ENCODE measurements around the gene TLL2. TPM values are rescaled to one million over a fixed set of nuclear protein-coding genes. Genes with fewer than 3 reads are reported as not detected.

Gene TLL2
- total RNA-seq, 2 experiments from 2014 or later, result not detected

DNA sequence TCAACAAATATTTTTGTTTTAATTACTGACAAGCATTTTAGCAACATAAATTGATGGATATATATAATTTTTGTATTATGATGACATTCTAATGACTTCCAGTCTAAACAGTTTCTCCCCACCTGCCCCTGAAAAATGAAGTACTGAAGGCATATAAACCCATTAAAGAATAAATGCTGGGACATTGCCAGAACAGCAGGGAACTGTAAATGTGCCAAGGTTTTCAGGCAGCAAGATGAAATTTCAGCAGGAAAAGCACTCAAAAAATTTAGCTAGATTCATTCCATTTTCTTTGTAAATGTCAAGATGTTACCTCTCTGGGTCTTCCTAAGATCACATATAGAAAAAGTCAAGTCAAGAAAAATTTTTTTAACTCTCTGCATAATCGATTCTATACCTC, 11.0 kb upstream of the TLL2 start:
- H3K9me3 Mint-ChIP-seq, result no peaks in the 10 kb centered on the region
- peaks cover 60% of the 10 kb centered on the region for H3K36me3 Mint-ChIP-seq (ENCODE audit: low read depth)
- POLR2A ChIA-PET, result no interaction called here
- CTCF ChIA-PET, result interaction anchor here (1.2 kb wide), 1 partner anchor 11 kb away, joined by 5 read pairs; the partner anchor contains the start of gene TLL2
- DNase-seq, result no peak
- no peak overlapping the region for H3K27ac Mint-ChIP-seq
- H3K27me3 Mint-ChIP-seq, result no peaks in the 10 kb centered on the region
- no peaks in the 10 kb centered on the region for H3K4me1 Mint-ChIP-seq
- H3K4me3 Mint-ChIP-seq, result no peak overlapping the region

GRCh38 chr10:96517284-96517683, 3.6 kb upstream of the TLL2 start:
- DNase-seq, result no peak
- no peak overlapping the region for H3K4me3 Mint-ChIP-seq
- H3K36me3 Mint-ChIP-seq (ENCODE audit: low read depth), result peaks cover 24% of the 10 kb centered on the region
- CTCF ChIA-PET, result no interaction called here
- H3K27ac Mint-ChIP-seq, result no peak overlapping the region
- H3K9me3 Mint-ChIP-seq, result no peaks in the 10 kb centered on the region
- POLR2A ChIA-PET, result no interaction called here
- peaks cover 10% of the 10 kb centered on the region for H3K4me1 Mint-ChIP-seq
- peaks cover 28% of the 10 kb centered on the region for H3K27me3 Mint-ChIP-seq

DNA sequence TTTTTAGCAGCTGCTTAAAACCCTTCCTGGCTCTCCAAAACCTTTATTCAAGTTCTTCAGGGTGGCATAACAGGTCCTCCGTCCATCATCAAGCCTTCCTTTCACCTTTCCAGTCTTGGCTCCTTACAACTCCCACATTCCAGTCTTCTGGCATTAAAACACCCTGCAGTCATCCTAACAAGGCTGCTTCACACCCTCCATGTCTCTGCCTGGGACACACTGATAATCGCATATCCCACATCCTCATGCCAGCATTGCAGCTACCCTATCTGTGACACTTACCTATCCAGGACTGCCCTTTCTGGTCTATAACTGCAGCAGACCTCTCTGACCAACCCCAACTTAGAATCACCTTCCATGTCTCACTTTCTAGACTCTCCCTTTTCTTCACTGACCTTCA, 2.6 kb upstream of the TLL2 start:
- Mint-ChIP-seq H3K4me3 (no peak overlapping the region), H3K36me3 (ENCODE audit: low read depth) (peaks cover 16% of the 10 kb centered on the region), H3K9me3 (no peaks in the 10 kb centered on the region), H3K27me3 (peaks cover 38% of the 10 kb centered on the region), H3K4me1 (peaks cover 12% of the 10 kb centered on the region), H3K27ac (no peak overlapping the region)
- no peak for DNase-seq
- POLR2A ChIA-PET, result no interaction called here
- CTCF ChIA-PET, result no interaction called here

DNA sequence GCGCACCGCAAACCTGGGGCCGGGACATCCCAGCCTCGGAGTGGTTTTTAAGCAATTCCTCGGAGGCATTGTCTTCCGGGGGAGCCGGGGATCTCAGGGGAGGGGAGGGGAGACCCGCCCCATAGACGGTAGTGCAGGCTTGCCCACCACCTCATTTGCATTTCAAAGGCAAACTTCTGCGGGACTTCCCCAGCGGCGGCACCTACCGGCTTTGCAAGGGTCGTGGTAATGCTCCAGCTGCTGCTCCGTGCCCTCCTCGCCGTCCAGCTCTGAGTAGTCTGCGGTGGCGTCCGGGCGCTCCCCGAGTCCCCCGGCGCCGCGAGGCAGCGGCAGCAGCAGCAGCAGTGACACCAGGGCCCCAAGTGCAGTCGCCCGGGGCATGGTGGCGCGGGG, 425 bp downstream of the TLL2 start:
- ChIA-PET CTCF (interaction anchor here (1.0 to 2.9 kb wide), 13 partner anchors 9 to 524 kb away, joined by 3 to 13 read pairs (median 4); no protein-coding TSS in a partner anchor), POLR2A (interaction anchor here (0.9 kb wide), 1 partner anchor 9 kb away, joined by 3 read pairs; no protein-coding TSS in a partner anchor)
- Mint-ChIP-seq H3K9me3 (no peaks in the 10 kb centered on the region), H3K27me3 (peaks cover 46% of the 10 kb centered on the region), H3K36me3 (ENCODE audit: low read depth) (no peaks in the 10 kb centered on the region), H3K4me3 (peak overlapping the region; percentile 14), H3K4me1 (peaks cover 12% of the 10 kb centered on the region), H3K27ac (no peak overlapping the region)
- DNase-seq, result no peak

GRCh38 chr10:96512524-96513304, 1.0 kb downstream of the TLL2 start:
- DNase-seq, result no peak
- H3K4me3 Mint-ChIP-seq, result peak overlapping the region; percentile 49
- no peaks in the 10 kb centered on the region for H3K9me3 Mint-ChIP-seq
- H3K27me3 Mint-ChIP-seq, result peaks cover 46% of the 10 kb centered on the region
- ChIA-PET CTCF (interaction anchor here (1.1 to 2.9 kb wide), 10 partner anchors 8 to 525 kb away, joined by 3 to 13 read pairs (median 4); no protein-coding TSS in a partner anchor), POLR2A (no interaction called here)
- no peaks in the 10 kb centered on the region for H3K36me3 Mint-ChIP-seq (ENCODE audit: low read depth)
- peaks cover 12% of the 10 kb centered on the region for H3K4me1 Mint-ChIP-seq
- H3K27ac Mint-ChIP-seq, result no peak overlapping the region

DNA sequence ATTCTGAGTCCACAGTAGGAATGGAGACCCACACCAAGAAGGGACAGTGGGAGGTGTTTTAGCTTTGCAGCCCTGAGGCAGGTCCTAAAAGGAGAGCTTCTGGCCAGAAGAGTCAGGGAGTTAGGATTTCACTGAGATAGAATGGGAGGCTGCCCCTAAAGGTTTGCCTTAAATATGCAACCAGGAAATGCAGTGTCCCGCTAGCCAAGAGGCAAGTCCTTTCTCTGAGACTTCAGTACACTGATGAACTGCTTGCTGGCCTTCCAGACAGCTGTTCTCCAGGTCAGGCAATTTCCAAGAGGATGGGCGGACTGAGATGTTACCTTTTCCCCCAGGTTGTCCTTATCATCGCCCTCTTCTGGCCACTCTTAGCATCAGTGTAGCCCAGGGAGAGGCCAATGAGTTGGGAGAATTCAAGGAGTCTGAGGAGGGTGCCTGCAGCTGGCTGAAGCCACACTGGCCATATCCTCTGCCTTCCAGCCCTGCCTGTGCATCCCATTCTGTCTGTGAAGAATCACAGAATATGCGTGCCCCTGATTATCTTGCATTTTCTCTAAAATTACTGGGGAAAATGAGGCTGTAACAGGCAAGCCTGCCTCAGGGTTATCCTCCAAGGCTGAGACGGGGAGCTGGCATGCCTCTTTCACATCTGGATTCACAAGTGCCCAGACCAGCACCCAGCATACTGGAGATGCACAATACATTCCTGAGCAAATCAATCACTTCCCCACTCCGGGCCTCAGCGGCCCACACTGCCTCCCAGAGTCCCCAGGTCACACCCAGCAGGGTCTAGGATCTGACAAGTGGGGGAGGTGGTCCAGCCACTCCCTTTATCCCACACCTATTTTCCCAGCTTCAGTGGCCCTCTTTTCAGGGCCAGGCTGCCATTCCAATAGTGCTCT, 2.4 kb downstream of the TLL2 start:
- peaks cover 42% of the 10 kb centered on the region for H3K27me3 Mint-ChIP-seq
- CTCF ChIA-PET, result interaction anchor here (0.9 to 2.1 kb wide), 7 partner anchors 9 to 114 kb away, joined by 3 to 7 read pairs (median 4); no protein-coding TSS in a partner anchor
- H3K4me3 Mint-ChIP-seq, result no peak overlapping the region

DNA sequence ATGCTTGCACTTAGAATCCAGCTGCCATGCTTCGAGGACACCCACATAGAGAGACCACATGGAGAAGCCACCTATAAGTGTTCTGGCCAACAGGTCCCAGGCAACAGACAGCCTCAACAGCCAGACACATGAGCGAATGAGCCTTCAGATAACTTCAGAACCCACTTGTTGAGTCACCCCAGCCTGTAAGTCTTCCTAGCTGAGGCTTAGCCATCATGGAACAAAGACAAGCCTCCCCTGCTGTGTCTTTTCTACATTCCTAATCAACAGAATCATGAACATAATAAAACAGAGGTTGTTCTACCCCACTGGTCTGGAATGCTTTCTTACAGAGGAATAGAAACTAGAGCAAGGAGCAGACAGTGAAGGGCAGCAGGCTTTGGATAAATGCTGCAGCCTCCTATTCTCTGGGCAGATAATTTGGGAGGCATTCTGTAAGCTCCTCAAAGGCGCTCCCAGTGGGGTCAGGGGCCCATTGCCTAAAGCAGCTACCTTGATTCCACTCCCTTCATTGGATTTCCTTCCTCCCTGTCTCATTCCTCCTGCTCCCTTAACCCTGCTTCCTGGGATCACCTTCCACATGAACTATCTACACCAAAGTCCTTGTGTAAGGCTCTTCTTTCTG, 4.6 kb downstream of the TLL2 start:
- peaks cover 7% of the 10 kb centered on the region for H3K4me1 Mint-ChIP-seq
- no peak overlapping the region for H3K27ac Mint-ChIP-seq
- ChIA-PET CTCF (interaction anchor here (1.5 kb wide), 1 partner anchor 82 kb away, joined by 3 read pairs; no protein-coding TSS in a partner anchor), POLR2A (no interaction called here)
- no peaks in the 10 kb centered on the region for H3K36me3 Mint-ChIP-seq (ENCODE audit: low read depth)
- no peak for DNase-seq
- H3K27me3 Mint-ChIP-seq, result peaks cover 26% of the 10 kb centered on the region
- H3K4me3 Mint-ChIP-seq, result no peak overlapping the region
- no peaks in the 10 kb centered on the region for H3K9me3 Mint-ChIP-seq

More for the DNA sequence above, 2.4 kb downstream of the TLL2 start:
- peaks cover 12% of the 10 kb centered on the region for H3K4me1 Mint-ChIP-seq
- DNase-seq, result peak; percentile 22
- H3K27ac Mint-ChIP-seq, result no peak overlapping the region
- no peaks in the 10 kb centered on the region for H3K36me3 Mint-ChIP-seq (ENCODE audit: low read depth)
- no peaks in the 10 kb centered on the region for H3K9me3 Mint-ChIP-seq
- POLR2A ChIA-PET, result no interaction called here

DNA sequence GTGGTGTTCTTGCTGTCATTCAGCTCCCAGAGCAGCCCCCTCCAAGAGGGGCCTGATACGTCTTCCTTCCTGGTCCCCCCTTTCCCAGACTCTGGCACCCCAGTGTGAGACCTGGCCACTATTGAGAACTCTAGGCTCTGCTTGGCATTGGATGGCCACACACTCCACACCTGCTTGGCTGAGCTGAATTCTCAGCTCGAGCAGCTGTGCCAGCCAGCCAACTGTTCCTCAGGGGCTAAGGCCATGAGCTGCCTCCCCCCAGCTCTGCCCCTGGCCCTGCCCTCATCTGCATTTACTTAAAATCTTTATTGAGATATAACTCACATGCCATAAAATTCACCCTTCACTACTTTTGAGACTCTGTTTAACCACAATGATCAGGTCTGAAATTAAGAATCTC, 6.7 kb downstream of the TLL2 start:
- Mint-ChIP-seq H3K4me3 (no peak overlapping the region), H3K9me3 (no peaks in the 10 kb centered on the region), H3K36me3 (ENCODE audit: low read depth) (no peaks in the 10 kb centered on the region), H3K4me1 (peaks cover under 1% of the 10 kb centered on the region), H3K27me3 (peaks cover 16% of the 10 kb centered on the region), H3K27ac (no peak overlapping the region)
- POLR2A ChIA-PET, result no interaction called here
- no peak for DNase-seq
- CTCF ChIA-PET, result no interaction called here

DNA sequence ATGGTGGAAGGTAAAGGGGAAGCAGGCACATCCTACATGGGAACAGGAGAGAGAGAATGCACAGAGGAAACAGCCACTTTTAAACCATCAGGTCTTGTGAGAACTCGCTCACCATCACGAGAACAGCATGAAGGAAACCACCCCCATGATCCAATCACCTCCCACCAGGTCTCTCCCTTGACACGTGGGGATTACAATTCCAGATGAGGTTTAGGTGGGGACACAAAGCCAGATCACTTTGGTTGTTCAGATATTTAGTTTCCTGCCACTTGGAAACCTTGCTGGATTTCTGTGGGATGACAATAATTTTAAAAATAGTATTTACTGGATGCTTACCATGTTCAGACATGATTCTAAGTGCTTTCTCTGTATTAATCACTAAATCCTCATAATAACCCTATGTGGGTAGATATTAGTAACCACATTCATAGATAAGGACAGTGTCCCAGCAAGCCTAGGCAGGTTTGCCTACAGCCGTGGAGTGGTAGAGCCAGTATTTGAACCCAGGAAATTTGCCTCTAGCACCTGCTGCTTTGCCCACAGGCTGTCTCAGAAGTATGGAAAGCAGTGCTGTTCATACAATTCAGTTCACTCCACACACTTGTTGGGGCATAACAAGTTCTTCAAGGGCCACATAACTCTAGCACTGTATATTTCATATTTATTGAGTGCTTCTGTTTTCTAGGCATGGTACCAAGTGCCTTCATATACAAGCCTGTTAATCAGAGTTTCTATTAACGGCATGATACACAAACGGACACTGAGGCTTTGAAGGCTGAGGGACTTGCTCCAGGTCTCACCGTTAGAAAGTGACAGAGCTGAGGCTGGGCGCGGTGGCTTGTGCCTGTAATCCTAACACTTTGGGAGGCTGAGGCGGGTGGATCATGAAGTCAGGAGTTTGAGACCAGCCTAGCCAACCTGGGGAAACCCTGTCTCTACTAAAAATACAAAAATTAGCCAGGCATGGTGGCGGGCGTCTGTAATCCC, 8.3 kb downstream of the TLL2 start:
- DNase-seq, result no peak
- Mint-ChIP-seq H3K4me1 (no peaks in the 10 kb centered on the region), H3K27me3 (peaks cover 9% of the 10 kb centered on the region), H3K36me3 (ENCODE audit: low read depth) (no peaks in the 10 kb centered on the region), H3K27ac (no peak overlapping the region), H3K9me3 (no peaks in the 10 kb centered on the region), H3K4me3 (no peak overlapping the region)
- ChIA-PET CTCF (no interaction called here), POLR2A (no interaction called here)

DNA sequence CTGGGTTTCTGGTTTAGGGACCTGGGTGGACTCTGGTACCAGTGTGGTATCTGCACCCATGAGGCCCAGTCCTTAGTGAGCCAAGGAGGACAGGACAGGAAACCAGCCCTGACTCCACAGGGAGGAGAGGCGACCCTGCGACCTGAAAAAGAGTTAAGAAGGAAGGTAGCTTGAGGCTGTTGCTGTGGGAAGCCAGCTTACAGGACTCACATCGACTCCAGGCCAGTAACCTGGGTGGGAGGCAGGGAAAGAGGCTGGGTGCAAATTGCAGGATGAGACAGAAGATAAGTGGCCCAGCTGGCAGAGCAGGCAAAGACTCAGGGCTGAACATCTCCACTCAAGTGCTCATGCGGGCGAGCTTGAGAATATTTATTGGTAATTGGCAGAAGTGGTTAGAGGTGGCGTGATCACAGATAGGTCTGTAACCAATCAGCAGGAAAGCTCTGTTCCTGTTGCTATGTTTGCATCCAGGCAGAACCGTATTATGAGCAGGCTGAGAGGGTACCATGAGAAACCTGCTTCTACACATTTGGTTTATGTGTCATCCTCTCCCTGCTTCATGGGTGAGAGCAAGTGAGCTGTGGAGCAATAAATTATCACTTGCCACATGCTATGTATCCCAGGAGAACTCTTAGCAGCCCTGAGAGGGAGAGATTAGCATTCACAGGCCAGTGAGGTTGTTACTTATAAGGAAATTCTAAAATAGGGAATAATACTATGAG, 11.0 kb downstream of the TLL2 start:
- CTCF ChIA-PET, result interaction anchor here (0.5 to 1.6 kb wide), 2 partner anchors 8 to 261 kb away, joined by 3 to 7 read pairs; no protein-coding TSS in a partner anchor
- Mint-ChIP-seq H3K4me3 (no peak overlapping the region), H3K9me3 (no peaks in the 10 kb centered on the region), H3K27ac (no peak overlapping the region), H3K4me1 (no peaks in the 10 kb centered on the region), H3K27me3 (peaks cover 20% of the 10 kb centered on the region), H3K36me3 (ENCODE audit: low read depth) (no peaks in the 10 kb centered on the region)
- DNase-seq, result no peak
- POLR2A ChIA-PET, result interaction anchor here (0.5 kb wide), 1 partner anchor 10 kb away, joined by 3 read pairs; no protein-coding TSS in a partner anchor

DNA sequence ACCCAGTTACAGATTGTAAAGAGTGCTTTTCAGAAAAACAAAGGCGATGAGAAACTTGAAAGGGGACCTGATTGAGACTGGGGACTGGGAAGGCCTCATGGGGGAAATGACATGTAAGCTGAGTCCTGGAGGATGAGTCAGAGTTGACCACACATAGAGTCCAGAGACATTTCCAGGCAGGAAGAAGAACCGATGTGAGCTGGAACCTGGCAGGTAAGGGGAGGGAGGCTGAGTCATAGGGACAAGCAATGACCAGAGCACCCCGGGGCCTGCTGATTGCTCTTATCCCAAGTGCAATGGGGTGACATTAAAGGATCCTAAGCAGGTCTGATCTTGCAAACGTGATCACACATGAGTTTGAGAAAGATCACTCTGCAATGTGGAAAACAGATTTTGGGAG, 11.7 kb downstream of the TLL2 start:
- Mint-ChIP-seq H3K4me1 (no peaks in the 10 kb centered on the region), H3K4me3 (no peak overlapping the region), H3K27ac (no peak overlapping the region), H3K36me3 (ENCODE audit: low read depth) (no peaks in the 10 kb centered on the region), H3K9me3 (no peaks in the 10 kb centered on the region), H3K27me3 (peaks cover 20% of the 10 kb centered on the region)
- ChIA-PET CTCF (interaction anchor here (0.5 to 1.6 kb wide), 3 partner anchors 9 to 262 kb away, joined by 3 to 7 read pairs (median 3); no protein-coding TSS in a partner anchor), POLR2A (no interaction called here)
- no peak for DNase-seq
